ENCODE measurements around the gene CASP10. TPM values are rescaled to one million over a fixed set of nuclear protein-coding genes. Genes with fewer than 3 reads are reported as not detected.

Gene CASP10
- total and polyA plus RNA-seq, 2 of the 13 experiments (the other 11 are each of a cell fraction or from before 2014, with no cell fraction given): 22.2 to 23.8 TPM

DNA sequence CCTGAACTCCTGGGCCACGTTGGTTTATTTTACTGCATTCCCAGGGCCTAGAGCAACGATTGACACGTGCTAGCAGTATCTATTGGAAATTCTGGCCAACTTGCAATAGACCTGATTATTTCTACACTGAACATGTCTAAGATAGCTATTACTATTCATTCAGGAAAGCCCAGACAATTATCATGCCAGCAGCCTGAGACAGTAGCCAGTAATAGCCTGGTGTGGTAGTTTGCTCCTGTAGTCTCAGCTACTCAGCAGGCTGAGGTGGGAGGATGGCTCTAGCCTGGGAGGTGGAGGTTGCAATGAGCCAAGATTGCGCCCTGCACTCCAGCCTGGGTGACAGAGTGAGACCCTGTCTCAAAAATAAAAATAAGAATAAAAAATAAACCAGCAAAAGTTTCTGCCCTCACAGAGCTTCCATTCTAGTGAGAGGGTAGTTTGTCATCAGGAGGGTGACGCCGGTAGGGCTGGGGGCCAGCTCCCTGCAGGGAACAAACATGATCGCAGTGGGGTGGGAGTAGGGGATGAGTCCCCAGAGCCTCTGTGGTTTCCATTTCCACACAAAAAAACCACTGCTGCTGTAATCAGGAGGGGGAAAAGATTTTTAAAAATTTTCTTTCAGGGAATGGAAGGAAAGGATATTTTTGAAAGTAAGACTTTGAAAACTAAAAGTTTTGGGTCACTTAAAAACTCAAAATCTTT lies 81.7 kb downstream of the CASP10 start:
- H3K79me2 ChIP-seq (ENCODE audit: insufficient read depth, low read length): peaks cover 31% of the 10 kb centered on the region
- CTCF ChIA-PET (ENCODE audit: low intra/inter-chr PET ratio, low total read pairs): no interaction called here
- no peak for TF ChIP-seq TRIM22 (IDR thresholded peaks at IDR 0.05)
- TF ChIP-seq MAF1 (CRISPR knock-in tag; IDR thresholded peaks at IDR 0.05; ENCODE audit: borderline replicate concordance): no peak
- TF ChIP-seq DMTF1 (CRISPR knock-in tag; IDR thresholded peaks at IDR 0.05): no peak
- TF ChIP-seq, protein P1, sequence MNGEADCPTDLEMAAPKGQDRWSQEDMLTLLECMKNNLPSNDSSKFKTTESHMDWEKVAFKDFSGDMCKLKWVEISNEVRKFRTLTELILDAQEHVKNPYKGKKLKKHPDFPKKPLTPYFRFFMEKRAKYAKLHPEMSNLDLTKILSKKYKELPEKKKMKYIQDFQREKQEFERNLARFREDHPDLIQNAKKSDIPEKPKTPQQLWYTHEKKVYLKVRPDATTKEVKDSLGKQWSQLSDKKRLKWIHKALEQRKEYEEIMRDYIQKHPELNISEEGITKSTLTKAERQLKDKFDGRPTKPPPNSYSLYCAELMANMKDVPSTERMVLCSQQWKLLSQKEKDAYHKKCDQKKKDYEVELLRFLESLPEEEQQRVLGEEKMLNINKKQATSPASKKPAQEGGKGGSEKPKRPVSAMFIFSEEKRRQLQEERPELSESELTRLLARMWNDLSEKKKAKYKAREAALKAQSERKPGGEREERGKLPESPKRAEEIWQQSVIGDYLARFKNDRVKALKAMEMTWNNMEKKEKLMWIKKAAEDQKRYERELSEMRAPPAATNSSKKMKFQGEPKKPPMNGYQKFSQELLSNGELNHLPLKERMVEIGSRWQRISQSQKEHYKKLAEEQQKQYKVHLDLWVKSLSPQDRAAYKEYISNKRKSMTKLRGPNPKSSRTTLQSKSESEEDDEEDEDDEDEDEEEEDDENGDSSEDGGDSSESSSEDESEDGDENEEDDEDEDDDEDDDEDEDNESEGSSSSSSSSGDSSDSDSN (CRISPR knock-in tag; IDR thresholded peaks at IDR 0.05): no peak
- TF ChIP-seq ZBTB21 (CRISPR knock-in tag; IDR thresholded peaks at IDR 0.05): no peak
- no peak for TF ChIP-seq ATF2 (CRISPR knock-in tag; IDR thresholded peaks at IDR 0.05)
- no peak for TF ChIP-seq ZNF446 (CRISPR knock-in tag; IDR thresholded peaks at IDR 0.05)
- no peak for TF ChIP-seq ZNF232 (CRISPR knock-in tag; IDR thresholded peaks at IDR 0.05; ENCODE audit: borderline replicate concordance)
- TF ChIP-seq ZNF841 (CRISPR knock-in tag; IDR thresholded peaks at IDR 0.05; ENCODE audit: borderline replicate concordance): no peak
- TF ChIP-seq, protein P2, sequence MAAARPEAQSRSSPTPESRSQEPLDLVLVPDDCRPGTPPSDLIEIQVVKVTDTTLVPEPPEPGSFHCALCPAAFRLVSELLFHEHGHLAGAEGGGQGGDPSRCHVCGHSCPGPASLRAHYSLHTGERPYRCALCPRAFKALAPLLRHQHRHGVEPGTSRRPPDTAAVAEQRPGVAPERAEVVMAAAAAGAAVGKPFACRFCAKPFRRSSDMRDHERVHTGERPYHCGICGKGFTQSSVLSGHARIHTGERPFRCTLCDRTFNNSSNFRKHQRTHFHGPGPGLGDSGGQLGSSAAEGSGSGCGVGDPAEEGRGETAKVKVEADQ (CRISPR knock-in tag; IDR thresholded peaks at IDR 0.05; ENCODE audit: borderline replicate concordance): no peak
- no peak for TF ChIP-seq ATF1 (CRISPR knock-in tag; IDR thresholded peaks at IDR 0.05)
- TF ChIP-seq RORA (CRISPR knock-in tag; IDR thresholded peaks at IDR 0.05): no peak
- no peak for TF ChIP-seq EHMT2 (IDR thresholded peaks at IDR 0.05; ENCODE audit: borderline replicate concordance, low read depth, low read length)

More for the DNA sequence above, 81.7 kb downstream of the CASP10 start:
- H3K36me3 ChIP-seq (replicated peaks in 1 of 2; ENCODE audit: control insufficient read depth in 1 of 2, insufficient read depth in 2 of 2, low read length in 2 of 2): peaks cover 9 to 12% of the 10 kb centered on the region in 2 experiments
- ATAC-seq (no peak), FAIRE-seq (no peak), DNase-seq (ENCODE audit: low spot score) (no peak)
- no peaks in the 10 kb centered on the region for H3K9me3 ChIP-seq (ENCODE audit: low read length)
- POLR2A ChIA-PET: no interaction called here
- in situ Hi-C loops (cut with HindIII; ENCODE audit: extremely low pct_ligation_motif_present, low pct_unique_long_range_greater_than_20kb) (no loop called here), intact Hi-C loops (cut with micrococcal nuclease; ENCODE audit: unreplicated experiment) (no loop called here)
- H4K20me1 ChIP-seq (ENCODE audit: insufficient read depth, low read length): no peaks in the 10 kb centered on the region
- BruUV-seq (replicated peaks): no TSS peak
- H3K4me3 ChIP-seq (replicated peaks in 1 of 3; ENCODE audit: insufficient read depth in 1 of 3, low read depth in 2 of 3, low read length in 3 of 3): no peak overlapping the region
- 94% methylated on average over 7 of the region's 7 CpGs for WGBS (ENCODE audit: low lambda C conversion rate)
- H3K4me2 ChIP-seq (ENCODE audit: low read depth, low read length): no peak overlapping the region
- H2AFZ ChIP-seq (ENCODE audit: low read length): no peak overlapping the region
- no peak overlapping the region for H3K27ac ChIP-seq (ENCODE audit: extremely low read length, insufficient read depth, low read length)
- H3K27me3 ChIP-seq (ENCODE audit: control insufficient read depth in 1 of 2, insufficient read depth in 2 of 2, low read length in 2 of 2): no peaks in the 10 kb centered on the region
- peaks cover 23% of the 10 kb centered on the region for H3K4me1 ChIP-seq (ENCODE audit: insufficient read depth, low read length)
- no peak overlapping the region for H3K9ac ChIP-seq (ENCODE audit: insufficient read depth, low read depth, low read length)

Data from HepG2 (cell line).